OCI-LY7 (cell line): ENCODE measurements around the gene FAM78B. TPM values are rescaled to one million over a fixed set of nuclear protein-coding genes. Genes with fewer than 3 reads are reported as not detected.

Source experiments
- BruUV-seq: library from RNA; stranded (reverse); fragments of 400-500 nt; replicated peaks from 2 replicates; lab custom pipeline; 2021; lab: Mats Ljungman, UMichigan
- CTCF ChIA-PET: fragments of 300-600 bp; sonication (Branson Sonifier 250); formaldehyde crosslinking; loops from one replicate; lab custom pipeline; 2022; ENCODE audit warnings: antibody characterized with exemption; ENCODE audit not compliant: unreplicated experiment; lab: Charles Lee
- POLR2A ChIA-PET: fragments of 300-600 bp; sonication (Branson Sonifier 250); formaldehyde crosslinking; loops from one replicate; lab custom pipeline; 2022; ENCODE audit warnings: antibody characterized with exemption; lab: Charles Lee
- DNase-seq: peaks from one replicate; pipeline ENCODE4 v3.0.0-alpha.2; 2015; ENCODE audit warnings: low spot score
- H2AFZ ChIP-seq: fragments of 200-600 bp; sonication (generic), shearing (Covaris generic); 2 replicates; pipeline ENCODE4 v1.6.1; 2014; ENCODE audit warnings: mild to moderate bottlenecking, antibody characterized with exemption, low read length, moderate library complexity
- H3K27ac ChIP-seq: fragments of 200-600 bp; sonication (generic); 2 replicates; pipeline ENCODE4 v1.5.1; 2014; ENCODE audit warnings: mixed run types, low read depth, mild to moderate bottlenecking, moderate library complexity, low read length, inconsistent platforms; ENCODE audit not compliant: poor library complexity, severe bottlenecking
- H3K36me3 ChIP-seq: fragments of 200-600 bp; sonication (generic); 2 replicates; pipeline ENCODE4 v1.6.1; 2014; ENCODE audit warnings: mild to moderate bottlenecking, antibody characterized with exemption, low read length, moderate library complexity, mixed read lengths; ENCODE audit not compliant: insufficient read depth
- H3K4me1 ChIP-seq: fragments of 200-600 bp; sonication (generic); 2 replicates; pipeline ENCODE4 v1.5.1; 2014; ENCODE audit warnings: mild to moderate bottlenecking, low read length; ENCODE audit not compliant: insufficient read depth, poor library complexity, severe bottlenecking
- H3K4me2 ChIP-seq: fragments of 200-600 bp; sonication (generic); 2 replicates; pipeline ENCODE4 v1.6.1; 2014; ENCODE audit warnings: mild to moderate bottlenecking, low read length
- H3K4me3 ChIP-seq: fragments of 200-600 bp; sonication (generic); 2 replicates; pipeline ENCODE4 v1.5.1; 2014; ENCODE audit warnings: mild to moderate bottlenecking, low read depth, low read length; ENCODE audit not compliant: poor library complexity, severe bottlenecking
- H3K79me2 ChIP-seq: fragments of 200-600 bp; sonication (generic); 2 replicates; pipeline ENCODE4 v1.6.1; 2016; ENCODE audit warnings: low read depth, mild to moderate bottlenecking, low read length, moderate library complexity, mixed read lengths; ENCODE audit not compliant: insufficient read depth
- H3K9me2 ChIP-seq: fragments of 200-600 bp; sonication (generic); 2 replicates; pipeline ENCODE4 v1.6.1; 2016; ENCODE audit warnings: mild to moderate bottlenecking, low read length, mixed read lengths; ENCODE audit not compliant: insufficient read depth
- H3K9me3 ChIP-seq: fragments of 200-600 bp; sonication (generic); 2 replicates; pipeline ENCODE4 v1.6.1; 2014; ENCODE audit warnings: mild to moderate bottlenecking, mixed run types, low read length, mixed read lengths
- H4K20me1 ChIP-seq: fragments of 200-600 bp; sonication (generic); 2 replicates; pipeline ENCODE4 v1.6.1; 2014; ENCODE audit warnings: mild to moderate bottlenecking, antibody characterized with exemption, low read length, moderate library complexity, mixed read lengths; ENCODE audit not compliant: insufficient read depth
- EZH2phosphoT487 ChIP-seq: fragments of 200-600 bp; sonication (generic); IDR thresholded peaks from 2 replicates; pipeline ENCODE4 v1.6.1; 2018; ENCODE audit warnings: low read depth, borderline replicate concordance, mild to moderate bottlenecking, mixed run types, antibody characterized with exemption, low read length, moderate library complexity, mixed read lengths
- intact Hi-C: fragments of 100-400 bp; cut with micrococcal nuclease; formaldehyde crosslinking; loops from one replicate; pipeline ENCODE4 v1.10.0; 2022; ENCODE audit not compliant: unreplicated experiment
- total RNA-seq, 2 experiments: library from RNA; depleted of rRNA in 1 of 2; stranded (reverse); fragments of >200 nt in 1 of 2; shearing (Covaris generic) in 1 of 2; gene quantifications; 2 replicates each; pipeline ENCODE4 v1.2.3, GENCODE V29; 2014 to 2022
- TF ChIP-seq, protein P1 (sequence below): fragments of 200-600 bp; sonication (generic); conservative IDR thresholded peaks from 2 replicates; pipeline ENCODE4 v1.5.1; 2014; ENCODE audit warnings: mild to moderate bottlenecking, antibody characterized with exemption, low read length, moderate library complexity, mixed read lengths

FAM78B gene
- total RNA-seq, 2 experiments from 2014 or later: not detected

DNA sequence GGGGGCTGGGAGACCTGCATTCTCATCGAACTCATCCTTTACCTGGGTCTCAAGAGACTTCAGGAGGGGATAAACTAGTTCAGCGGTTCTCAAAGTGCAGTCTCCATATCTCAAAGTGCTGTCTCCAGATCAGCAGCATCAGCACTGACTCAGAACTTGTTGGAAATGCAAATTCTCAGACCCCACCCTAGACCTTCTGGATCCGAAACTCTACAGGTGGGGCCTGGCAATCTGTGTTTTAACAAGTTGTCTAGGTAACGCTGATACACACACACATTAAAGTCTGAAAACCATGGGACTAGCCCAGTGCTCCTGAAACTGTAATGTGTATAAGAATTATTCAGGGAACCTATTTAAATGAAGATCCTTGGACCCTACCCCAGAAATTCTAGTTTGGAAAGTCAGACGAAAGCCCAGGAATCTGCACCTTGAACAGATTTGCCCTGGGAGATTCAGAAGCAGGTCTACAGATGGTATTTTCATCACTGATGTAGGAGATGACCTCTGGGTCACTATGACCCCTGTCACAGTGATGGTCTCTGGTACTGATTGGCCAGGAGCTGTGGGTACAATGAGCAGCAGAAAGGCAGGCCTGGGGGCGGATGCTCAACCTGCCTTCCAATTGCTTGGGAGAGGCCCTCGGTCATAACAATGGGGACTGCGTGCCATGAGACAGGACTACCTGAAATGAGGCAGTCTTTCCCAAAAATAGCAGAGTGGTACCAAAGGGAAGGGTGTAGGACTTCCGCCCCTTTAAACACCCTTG lies 127.2 kb downstream of the FAM78B start:
- no peak overlapping the region for H3K27ac ChIP-seq
- POLR2A ChIA-PET: interaction anchor here (1.2 kb wide), 1 partner anchor 9 kb away, joined by 4 read pairs; no protein-coding TSS in a partner anchor
- TF ChIP-seq EZH2phosphoT487: no peak
- TF ChIP-seq, protein P1, sequence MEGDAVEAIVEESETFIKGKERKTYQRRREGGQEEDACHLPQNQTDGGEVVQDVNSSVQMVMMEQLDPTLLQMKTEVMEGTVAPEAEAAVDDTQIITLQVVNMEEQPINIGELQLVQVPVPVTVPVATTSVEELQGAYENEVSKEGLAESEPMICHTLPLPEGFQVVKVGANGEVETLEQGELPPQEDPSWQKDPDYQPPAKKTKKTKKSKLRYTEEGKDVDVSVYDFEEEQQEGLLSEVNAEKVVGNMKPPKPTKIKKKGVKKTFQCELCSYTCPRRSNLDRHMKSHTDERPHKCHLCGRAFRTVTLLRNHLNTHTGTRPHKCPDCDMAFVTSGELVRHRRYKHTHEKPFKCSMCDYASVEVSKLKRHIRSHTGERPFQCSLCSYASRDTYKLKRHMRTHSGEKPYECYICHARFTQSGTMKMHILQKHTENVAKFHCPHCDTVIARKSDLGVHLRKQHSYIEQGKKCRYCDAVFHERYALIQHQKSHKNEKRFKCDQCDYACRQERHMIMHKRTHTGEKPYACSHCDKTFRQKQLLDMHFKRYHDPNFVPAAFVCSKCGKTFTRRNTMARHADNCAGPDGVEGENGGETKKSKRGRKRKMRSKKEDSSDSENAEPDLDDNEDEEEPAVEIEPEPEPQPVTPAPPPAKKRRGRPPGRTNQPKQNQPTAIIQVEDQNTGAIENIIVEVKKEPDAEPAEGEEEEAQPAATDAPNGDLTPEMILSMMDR: no peak
- CTCF ChIA-PET: no interaction called here
- no peaks in the 10 kb centered on the region for H3K79me2 ChIP-seq
- intact Hi-C loops: no loop called here
- no peak overlapping the region for H2AFZ ChIP-seq
- H3K4me2 ChIP-seq: no peak overlapping the region
- no peak overlapping the region for H3K4me3 ChIP-seq
- H4K20me1 ChIP-seq: no peaks in the 10 kb centered on the region
- H3K4me1 ChIP-seq: no peaks in the 10 kb centered on the region
- no TSS peak for BruUV-seq
- no peaks in the 10 kb centered on the region for H3K9me2 ChIP-seq
- H3K9me3 ChIP-seq: no peaks in the 10 kb centered on the region
- no peaks in the 10 kb centered on the region for H3K36me3 ChIP-seq
- no peak for DNase-seq

DNA sequence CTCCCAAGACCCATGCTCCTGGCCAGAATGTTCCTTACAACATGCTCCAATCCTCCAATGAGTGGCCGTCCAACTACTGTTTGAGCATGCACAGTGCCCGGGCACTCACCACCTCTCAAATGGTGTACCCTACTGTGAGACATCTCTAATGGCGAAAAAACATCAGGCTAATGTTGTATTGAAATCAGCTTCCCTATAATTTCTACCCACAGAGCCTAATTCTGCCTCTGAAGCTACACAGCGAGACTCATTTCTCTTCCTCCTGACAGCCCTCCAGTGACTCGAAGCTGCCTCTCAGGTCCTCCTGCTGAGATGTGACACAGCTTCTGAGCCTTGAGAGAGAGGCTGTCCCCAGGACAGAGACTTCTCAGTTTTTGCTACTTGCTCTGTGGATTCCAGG lies 130.7 kb downstream of the FAM78B start:
- no peaks in the 10 kb centered on the region for H3K36me3 ChIP-seq
- no peak overlapping the region for H3K4me2 ChIP-seq
- ChIA-PET POLR2A (no interaction called here), CTCF (no interaction called here)
- no peak overlapping the region for H2AFZ ChIP-seq
- no TSS peak for BruUV-seq
- intact Hi-C loops: no loop called here
- no peak for DNase-seq
- H3K9me3 ChIP-seq: no peaks in the 10 kb centered on the region
- no peaks in the 10 kb centered on the region for H3K4me1 ChIP-seq
- H3K27ac ChIP-seq: no peak overlapping the region
- no peak overlapping the region for H3K4me3 ChIP-seq
- H3K79me2 ChIP-seq: no peaks in the 10 kb centered on the region
- no peaks in the 10 kb centered on the region for H4K20me1 ChIP-seq
- no peaks in the 10 kb centered on the region for H3K9me2 ChIP-seq
- TF ChIP-seq EZH2phosphoT487: no peak
- TF ChIP-seq, protein P1: no peak
